HEK293 (cell line): ENCODE results near the gene PLEKHO2.

Experiments
- CTCF ChIA-PET: fragments of 350-600 bp; formaldehyde crosslinking; extraction: SDS; loops from one replicate; lab custom pipeline; 2021; ENCODE audit warnings: antibody characterized with exemption; lab: Yijun Ruan, JAX
- POLR2A ChIA-PET: fragments of 300-600 bp; formaldehyde crosslinking; extraction: SDS; loops from one replicate; lab custom pipeline; 2020; ENCODE audit warnings: antibody characterized with exemption, inconsistent platforms; lab: Yijun Ruan, JAX
- H3K27ac ChIP-seq: fragments of 200-500 bp; sonication (Bioruptor generic); 2 replicates; pipeline ENCODE4 v1.5.1; 2014; ENCODE audit warnings: low read depth, low read length, control low read depth, inconsistent platforms; ENCODE audit errors: extremely low read depth
- H3K36me3 ChIP-seq, 2 experiments: fragments of 200-500 bp in 1 of 2; sonication (Bioruptor generic) in 1 of 2; 1 replicate in 1 of 2; 2 replicates in 1 of 2; pipeline ENCODE4 v1.5.1; 2014 to 2017; ENCODE audit warnings: inconsistent platforms in 2 of 2, low read length in 2 of 2; ENCODE audit not compliant: control insufficient read depth in 2 of 2, insufficient read depth in 1 of 2
- H3K4me1 ChIP-seq: fragments of 200-500 bp; sonication (Bioruptor generic); 2 replicates; pipeline ENCODE4 v1.5.1; 2014; ENCODE audit warnings: mild to moderate bottlenecking, low read length, inconsistent platforms; ENCODE audit not compliant: control insufficient read depth, insufficient read depth
- H3K4me3 ChIP-seq: 2 replicates; pipeline ENCODE4 v1.5.1; 2011; ENCODE audit warnings: low read depth, mild to moderate bottlenecking, control low read depth, low read length, moderate library complexity
- H3K9me3 ChIP-seq: fragments of 200-500 bp; sonication (Bioruptor generic); 2 replicates; pipeline ENCODE4 v1.5.1; 2014; ENCODE audit warnings: low read depth, low read length, inconsistent platforms; ENCODE audit not compliant: control insufficient read depth, insufficient read depth
- ATF2 ChIP-seq: fragments of 450-650 bp; formaldehyde crosslinking; IDR thresholded peaks from 2 replicates; pipeline ENCODE4 v1.5.1; 2016; ENCODE audit warnings: missing biosample characterization, missing genetic modification characterization, low read depth
- KLF10 ChIP-seq: fragments of 450-650 bp; IDR thresholded peaks from 2 replicates; pipeline ENCODE4 v1.5.1; 2018; ENCODE audit warnings: missing biosample characterization, mild to moderate bottlenecking, missing genetic modification characterization
- KLF8 ChIP-seq: fragments of 450-650 bp; formaldehyde crosslinking; IDR thresholded peaks from 2 replicates; pipeline ENCODE4 v1.5.1; 2016; ENCODE audit warnings: missing biosample characterization, missing genetic modification characterization
- YY2 ChIP-seq: fragments of 450-650 bp; formaldehyde crosslinking; IDR thresholded peaks from 2 replicates; pipeline ENCODE4 v1.5.1; 2016; ENCODE audit warnings: missing biosample characterization, missing genetic modification characterization
- ZBTB20 ChIP-seq: fragments of 450-650 bp; formaldehyde crosslinking; IDR thresholded peaks from 2 replicates; pipeline ENCODE4 v1.5.1; 2016; ENCODE audit warnings: missing biosample characterization, missing genetic modification characterization
- ZIC2 ChIP-seq: fragments of 450-650 bp; formaldehyde crosslinking; IDR thresholded peaks from 2 replicates; pipeline ENCODE4 v1.5.1; 2016; ENCODE audit warnings: missing biosample characterization, missing genetic modification characterization
- ZNF248 ChIP-seq: fragments of 450-650 bp; formaldehyde crosslinking; IDR thresholded peaks from 2 replicates; pipeline ENCODE4 v1.5.1; 2017; ENCODE audit warnings: missing biosample characterization, missing genetic modification characterization
- ZNF274 ChIP-seq, 2 experiments: fragments of 200-500 bp in 1 of 2; fragments of 450-650 bp in 1 of 2; sonication (Bioruptor generic) in 1 of 2; formaldehyde crosslinking in 1 of 2; IDR thresholded peaks; 2 replicates each; pipeline versions ENCODE4 v1.5.1 to v1.6.1; 2014 to 2016; ENCODE audit warnings: borderline replicate concordance in 1 of 2, inconsistent platforms in 1 of 2, low read length in 1 of 2, missing biosample characterization in 1 of 2, missing genetic modification characterization in 1 of 2
- ZNF341 ChIP-seq: fragments of 450-650 bp; formaldehyde crosslinking; IDR thresholded peaks from 2 replicates; pipeline ENCODE4; 2016; ENCODE audit warnings: low read depth, missing biosample characterization, missing genetic modification characterization
- ZNF404 ChIP-seq: fragments of 450-650 bp; formaldehyde crosslinking; IDR thresholded peaks from 2 replicates; pipeline ENCODE4 v1.5.1; 2017; ENCODE audit warnings: missing biosample characterization, missing genetic modification characterization
- ZNF48 ChIP-seq: fragments of 450-650 bp; formaldehyde crosslinking; IDR thresholded peaks from 2 replicates; pipeline ENCODE4 v1.5.1; 2016; ENCODE audit warnings: missing biosample characterization, missing genetic modification characterization
- ZNF501 ChIP-seq: fragments of 450-650 bp; formaldehyde crosslinking; IDR thresholded peaks from 2 replicates; pipeline ENCODE4 v1.5.1; 2016; ENCODE audit warnings: missing biosample characterization, missing genetic modification characterization
- ZNF529 ChIP-seq: fragments of 450-650 bp; formaldehyde crosslinking; IDR thresholded peaks from 2 replicates; pipeline ENCODE4 v1.5.1; 2017; ENCODE audit warnings: missing genetic modification characterization, missing biosample characterization; ENCODE audit not compliant: insufficient replicate concordance
- ZNF530 ChIP-seq: fragments of 450-650 bp; formaldehyde crosslinking; IDR thresholded peaks from 2 replicates; pipeline ENCODE4 v1.5.1; 2016; ENCODE audit warnings: low read depth, missing biosample characterization, missing genetic modification characterization
- ZNF585B ChIP-seq: fragments of 450-650 bp; formaldehyde crosslinking; IDR thresholded peaks from 2 replicates; pipeline ENCODE4 v1.5.1; 2016; ENCODE audit warnings: missing biosample characterization, missing genetic modification characterization
- ZNF596 ChIP-seq: fragments of 450-650 bp; IDR thresholded peaks from 2 replicates; pipeline ENCODE4 v1.5.0; 2018; ENCODE audit warnings: missing biosample characterization, mild to moderate bottlenecking, missing genetic modification characterization, moderate library complexity
- ZNF660 ChIP-seq: fragments of 450-650 bp; IDR thresholded peaks from 2 replicates; pipeline ENCODE4 v1.5.1; 2018; ENCODE audit warnings: missing biosample characterization, mild to moderate bottlenecking, missing genetic modification characterization
- ZNF664 ChIP-seq: fragments of 450-650 bp; formaldehyde crosslinking; IDR thresholded peaks from 2 replicates; pipeline ENCODE4 v1.5.1; 2016; ENCODE audit warnings: missing biosample characterization, missing genetic modification characterization
- ZNF768 ChIP-seq: fragments of 450-650 bp; formaldehyde crosslinking; IDR thresholded peaks from 2 replicates; pipeline ENCODE4 v1.5.1; 2018; ENCODE audit warnings: missing biosample characterization, mild to moderate bottlenecking, missing genetic modification characterization
- ZNF777 ChIP-seq: fragments of 450-650 bp; formaldehyde crosslinking; IDR thresholded peaks from 2 replicates; pipeline ENCODE4 v1.5.1; 2017; ENCODE audit warnings: missing biosample characterization, missing genetic modification characterization, borderline replicate concordance
- ZNF785 ChIP-seq: fragments of 450-650 bp; formaldehyde crosslinking; IDR thresholded peaks from 2 replicates; pipeline ENCODE4 v1.5.1; 2016; ENCODE audit warnings: missing biosample characterization, missing genetic modification characterization
- ZSCAN4 ChIP-seq: fragments of 450-650 bp; formaldehyde crosslinking; IDR thresholded peaks from 2 replicates; pipeline ENCODE4 v1.5.1; 2017; ENCODE audit warnings: missing biosample characterization, missing genetic modification characterization

Gene PLEKHO2

DNA sequence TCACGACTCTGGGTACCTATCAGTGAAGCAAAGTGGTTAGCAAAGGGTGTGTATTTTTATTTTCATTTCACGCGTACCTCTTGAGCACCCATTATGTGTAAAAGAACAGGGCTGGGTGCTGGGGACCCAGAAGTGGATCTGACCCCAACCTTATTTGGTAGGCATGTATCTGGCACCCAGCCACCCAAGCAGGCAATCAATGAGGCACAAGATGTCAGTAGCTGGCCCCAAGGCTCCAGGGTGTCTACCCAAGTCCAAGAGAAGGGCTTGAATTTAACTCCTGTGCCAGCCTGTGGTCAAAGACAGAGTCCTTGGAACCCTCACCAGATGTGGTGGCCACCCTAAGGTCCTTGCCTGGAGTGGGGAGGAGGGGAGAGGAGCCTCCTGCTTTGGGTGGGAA lies 5.7 kb downstream of the PLEKHO2 start:
- ChIA-PET CTCF (no interaction called here), POLR2A (no interaction called here)
- TF ChIP-seq ZIC2: no peak
- no peak for TF ChIP-seq ZNF274 (IDR thresholded peaks at IDR 0.05; ENCODE audit: low read length)
- TF ChIP-seq ZNF274 (tag by site-specific recombination; IDR thresholded peaks at IDR 0.05; ENCODE audit: borderline replicate concordance): no peak
- no peak for TF ChIP-seq ZNF585B (tag by site-specific recombination)
- no peak for TF ChIP-seq ZBTB20 (tag by site-specific recombination)
- no peak for TF ChIP-seq ZNF530 (tag by site-specific recombination)
- TF ChIP-seq ZNF664 (tag by site-specific recombination): no peak
- TF ChIP-seq ZNF777: no peak
- TF ChIP-seq KLF8 (tag by site-specific recombination): no peak
- no peak for TF ChIP-seq ZNF404 (tag by site-specific recombination)
- no peak for TF ChIP-seq KLF10 (tag by site-specific recombination)
- no peak for TF ChIP-seq ZNF660
- Histone ChIP-seq H3K36me3 (peaks cover 0 to 13% of the 10 kb centered on the region in 2 experiments; a peak in 2 of 3 replicates), H3K27ac (no peak overlapping the region), H3K9me3 (no peaks in the 10 kb centered on the region), H3K4me1 (no peaks in the 10 kb centered on the region), H3K4me3 (no peak overlapping the region)

- no peak overlapping the region for H3K27ac ChIP-seq
- CTCF ChIA-PET: no interaction called here
Measured at GRCh38 chr15:64847876-64848716, 6.4 kb downstream of the PLEKHO2 start.

GRCh38 chr15:64850778-64851502 lies 9.2 kb downstream of the PLEKHO2 start:
- no peaks in the 10 kb centered on the region for H3K4me1 ChIP-seq
- ChIA-PET CTCF (no interaction called here), POLR2A (no interaction called here)
- H3K4me3 ChIP-seq: no peak overlapping the region
- no peak overlapping the region for H3K27ac ChIP-seq
- TF ChIP-seq ZSCAN4 (tag by site-specific recombination) (no peak), ZNF48 (tag by site-specific recombination) (no peak), ZNF341 (tag by site-specific recombination) (no peak), ZNF768 (tag by site-specific recombination) (no peak), ZNF529 (no peak)
- peaks cover 0 to 30% of the 10 kb centered on the region in 2 experiments; a peak in 2 of 3 replicates for H3K36me3 ChIP-seq
- H3K9me3 ChIP-seq: no peaks in the 10 kb centered on the region

More at GRCh38 chr15:64847876-64848716, 6.4 kb downstream of the PLEKHO2 start:
- TF ChIP-seq ZNF248 (tag by site-specific recombination): no peak
- TF ChIP-seq ATF2 (tag by site-specific recombination): peak; percentile 55; the same call in 1 of the 2 replicates
- TF ChIP-seq ZNF785 (tag by site-specific recombination): no peak
- TF ChIP-seq YY2: peak; percentile 22; the same call in 1 of the 2 replicates
- no peak for TF ChIP-seq ZNF596
- no peak for TF ChIP-seq ZNF501 (tag by site-specific recombination)
- H3K36me3 ChIP-seq: peaks cover 0 to 13% of the 10 kb centered on the region in 2 experiments; a peak in 2 of 3 replicates
- H3K9me3 ChIP-seq: no peaks in the 10 kb centered on the region
- H3K4me3 ChIP-seq: no peak overlapping the region
- no peaks in the 10 kb centered on the region for H3K4me1 ChIP-seq
- POLR2A ChIA-PET: no interaction called here
